Neural cell (in vitro differentiated cells): Measurements from ENCODE around the gene TRAM2.

Experiments used
- EP300 ChIP-seq: fragments of 450-650 bp; conservative IDR thresholded peaks from 2 replicates; pipeline ENCODE4 v1.6.1; 2014; ENCODE audit warnings: antibody characterized with exemption, mild to moderate bottlenecking, moderate library complexity; ENCODE audit not compliant: poor library complexity, severe bottlenecking
- EZH2 ChIP-seq: fragments of 200-600, 300-800 bp; shearing (Covaris generic), sonication (generic); IDR thresholded peaks from 2 replicates; pipeline ENCODE4 v1.6.1; 2014; ENCODE audit warnings: antibody characterized with exemption, low read length, borderline replicate concordance, mild to moderate bottlenecking; ENCODE audit not compliant: insufficient read depth, poor library complexity, severe bottlenecking
- POLR2AphosphoS5 ChIP-seq: IDR thresholded peaks from 2 replicates; pipeline ENCODE4 v1.6.1; 2012
- RAD21 ChIP-seq: fragments of 450-650 bp; conservative IDR thresholded peaks from 2 replicates; pipeline ENCODE4 v1.6.1; 2014; ENCODE audit warnings: antibody characterized with exemption, mild to moderate bottlenecking, moderate library complexity
- REST ChIP-seq: IDR thresholded peaks from 2 replicates; pipeline ENCODE4 v1.6.1; 2012; ENCODE audit warnings: borderline replicate concordance
- SMC3 ChIP-seq: fragments of 450-650 bp; conservative IDR thresholded peaks from 2 replicates; pipeline ENCODE4 v1.6.1; 2014; ENCODE audit warnings: antibody characterized with exemption, mild to moderate bottlenecking, moderate library complexity; ENCODE audit not compliant: poor library complexity
- TAF1 ChIP-seq: IDR thresholded peaks from 2 replicates; pipeline ENCODE4 v1.6.1; 2012; ENCODE audit warnings: low read depth
- TF ChIP-seq, protein P1 (sequence below): fragments of 450-650 bp; IDR thresholded peaks from 2 replicates; pipeline ENCODE4 v1.5.1; 2014; ENCODE audit warnings: antibody characterized with exemption, mild to moderate bottlenecking, moderate library complexity; ENCODE audit not compliant: poor library complexity, severe bottlenecking

- TF ChIP-seq EP300 (no peak), SMC3 (no peak), POLR2AphosphoS5 (no peak), EZH2 (no peak), REST (no peak), RAD21 (no peak), TAF1 (no peak)
- TF ChIP-seq, protein P1, sequence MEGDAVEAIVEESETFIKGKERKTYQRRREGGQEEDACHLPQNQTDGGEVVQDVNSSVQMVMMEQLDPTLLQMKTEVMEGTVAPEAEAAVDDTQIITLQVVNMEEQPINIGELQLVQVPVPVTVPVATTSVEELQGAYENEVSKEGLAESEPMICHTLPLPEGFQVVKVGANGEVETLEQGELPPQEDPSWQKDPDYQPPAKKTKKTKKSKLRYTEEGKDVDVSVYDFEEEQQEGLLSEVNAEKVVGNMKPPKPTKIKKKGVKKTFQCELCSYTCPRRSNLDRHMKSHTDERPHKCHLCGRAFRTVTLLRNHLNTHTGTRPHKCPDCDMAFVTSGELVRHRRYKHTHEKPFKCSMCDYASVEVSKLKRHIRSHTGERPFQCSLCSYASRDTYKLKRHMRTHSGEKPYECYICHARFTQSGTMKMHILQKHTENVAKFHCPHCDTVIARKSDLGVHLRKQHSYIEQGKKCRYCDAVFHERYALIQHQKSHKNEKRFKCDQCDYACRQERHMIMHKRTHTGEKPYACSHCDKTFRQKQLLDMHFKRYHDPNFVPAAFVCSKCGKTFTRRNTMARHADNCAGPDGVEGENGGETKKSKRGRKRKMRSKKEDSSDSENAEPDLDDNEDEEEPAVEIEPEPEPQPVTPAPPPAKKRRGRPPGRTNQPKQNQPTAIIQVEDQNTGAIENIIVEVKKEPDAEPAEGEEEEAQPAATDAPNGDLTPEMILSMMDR: no peak
Observed at GRCh38 chr6:52499681-52500236, 77.1 kb downstream of the TRAM2 start.
